ENCODE measurements around the gene PLEKHA7. TPM values are rescaled to one million over a fixed set of nuclear protein-coding genes. Genes with fewer than 3 reads are reported as not detected.

Gene PLEKHA7
- total RNA-seq, 1 donor from 2014 or later = 0.78 TPM

DNA sequence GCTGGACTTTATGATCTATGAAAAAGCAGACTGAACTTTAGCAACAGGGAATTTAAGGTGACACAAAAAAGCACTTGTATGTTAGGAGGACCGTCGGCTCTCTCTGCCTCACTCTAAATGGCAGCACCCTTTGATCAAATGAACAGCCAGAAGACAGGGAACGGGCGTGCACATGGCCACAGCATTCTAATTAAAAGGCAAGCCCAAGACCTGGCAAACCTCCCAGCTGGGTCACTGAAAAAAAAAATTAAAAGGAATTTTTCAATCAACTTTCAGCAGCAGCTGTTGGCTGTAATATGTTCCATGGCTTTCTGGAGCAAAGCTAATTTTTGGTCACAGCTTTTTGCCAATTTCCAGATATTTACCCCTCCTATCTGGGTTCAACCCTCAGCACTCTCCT, 159.2 kb downstream of the PLEKHA7 start:
- DNase-seq (ENCODE audit: low read depth) = no peak

DNA sequence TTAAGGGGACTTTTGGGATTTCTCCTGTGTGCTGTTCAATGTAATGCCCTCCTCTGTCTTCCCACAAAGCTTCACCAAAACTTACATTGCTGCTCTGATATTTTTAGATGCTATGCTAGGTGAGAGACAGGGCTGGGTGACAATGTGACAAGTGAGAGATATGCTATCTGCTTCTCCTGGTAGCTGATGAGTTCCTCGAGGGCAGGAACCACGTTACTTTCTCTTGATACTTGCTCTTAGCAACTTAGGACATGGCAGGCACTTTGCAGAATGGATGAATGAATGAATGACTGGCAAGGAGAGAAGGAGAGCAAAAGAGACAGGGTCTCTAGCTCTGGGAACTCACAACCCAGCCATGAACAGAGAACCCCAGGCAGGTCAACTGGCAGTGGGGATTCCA, 160.4 kb downstream of the PLEKHA7 start:
- no peak for DNase-seq (ENCODE audit: low read depth)

DNA sequence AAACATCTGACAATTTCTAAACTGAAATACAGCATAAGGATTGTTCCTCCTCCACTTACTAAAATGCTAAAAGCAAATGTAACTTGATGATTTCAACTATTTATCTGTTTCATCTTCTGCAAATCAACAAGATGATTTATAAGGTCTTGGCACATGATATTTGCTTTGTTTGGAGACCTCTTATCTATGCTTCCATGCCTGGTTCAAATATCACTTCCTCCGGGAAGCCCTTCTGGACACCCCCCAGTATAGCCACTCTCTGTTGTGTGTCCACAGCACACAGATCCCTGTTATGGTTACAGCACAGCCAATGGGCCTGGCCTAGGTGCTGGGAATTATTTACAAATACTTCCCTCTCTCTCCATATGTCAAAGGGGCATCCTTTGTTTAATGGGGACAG, 160.9 kb downstream of the PLEKHA7 start:
- no peak for DNase-seq (ENCODE audit: low read depth)

DNA sequence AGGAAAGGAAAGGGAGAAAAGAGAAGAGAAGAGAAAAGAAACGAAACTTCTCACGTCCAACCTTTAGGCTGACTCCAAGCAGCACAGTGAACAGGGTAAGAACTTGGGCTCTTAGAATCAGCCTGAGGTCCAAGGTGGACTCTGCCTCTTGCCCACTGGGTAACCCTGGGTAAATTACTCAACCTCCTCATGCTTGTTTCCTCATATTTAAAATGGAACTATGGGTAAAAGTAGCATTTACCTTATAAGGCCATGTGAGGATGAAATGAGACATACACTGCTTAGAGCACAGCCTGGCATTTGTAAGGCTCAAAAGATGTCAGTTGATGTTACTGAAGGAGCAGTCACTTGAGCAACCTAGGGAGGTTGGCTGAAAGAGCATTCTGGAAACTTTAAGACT, 167.9 kb downstream of the PLEKHA7 start:
- DNase-seq (ENCODE audit: low read depth) = no peak

DNA sequence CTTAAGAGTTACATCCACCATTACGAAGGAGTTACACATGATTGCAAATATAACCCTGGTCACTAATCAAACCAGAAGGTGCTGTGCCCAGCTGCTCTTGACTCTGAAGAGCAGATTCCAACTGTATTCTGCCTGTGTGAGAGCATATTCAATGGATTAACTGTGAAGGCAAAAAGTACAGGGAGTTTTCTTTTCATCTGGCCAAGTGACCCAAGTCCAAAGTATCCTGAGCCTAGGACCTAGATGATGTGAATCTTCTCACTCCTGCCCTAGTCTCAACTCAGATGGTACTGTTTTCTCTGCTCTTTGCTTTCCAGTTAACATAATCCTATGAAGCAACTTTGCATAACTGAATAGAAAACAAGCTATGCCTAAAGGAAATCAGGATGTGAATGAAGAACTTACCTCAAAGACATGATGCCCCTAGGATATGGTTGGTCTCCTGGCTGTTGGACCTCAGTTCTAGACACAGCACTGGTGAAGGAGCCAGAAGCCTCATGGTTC, 169.9 kb downstream of the PLEKHA7 start:
- no peak for DNase-seq (ENCODE audit: low read depth)

DNA sequence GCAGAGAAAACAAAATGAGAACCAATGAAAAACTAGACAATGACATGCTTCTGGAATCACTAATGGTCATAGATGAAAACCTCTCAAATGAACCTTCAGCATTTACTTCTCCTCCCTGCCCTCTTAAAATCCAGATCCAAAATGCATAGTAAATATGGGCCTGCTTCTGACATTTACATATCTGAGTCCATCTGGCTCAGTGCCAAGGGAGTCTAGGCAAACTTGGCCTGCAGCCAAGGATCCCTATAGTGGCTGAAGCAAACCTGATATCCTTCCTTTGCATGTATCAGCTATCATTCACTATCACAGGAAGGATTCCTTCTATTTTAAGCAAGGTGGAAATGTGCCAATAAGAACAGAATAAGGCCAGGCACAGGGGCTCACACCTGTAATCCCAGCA, 170.9 kb downstream of the PLEKHA7 start:
- no peak for DNase-seq (ENCODE audit: low read depth)

DNA sequence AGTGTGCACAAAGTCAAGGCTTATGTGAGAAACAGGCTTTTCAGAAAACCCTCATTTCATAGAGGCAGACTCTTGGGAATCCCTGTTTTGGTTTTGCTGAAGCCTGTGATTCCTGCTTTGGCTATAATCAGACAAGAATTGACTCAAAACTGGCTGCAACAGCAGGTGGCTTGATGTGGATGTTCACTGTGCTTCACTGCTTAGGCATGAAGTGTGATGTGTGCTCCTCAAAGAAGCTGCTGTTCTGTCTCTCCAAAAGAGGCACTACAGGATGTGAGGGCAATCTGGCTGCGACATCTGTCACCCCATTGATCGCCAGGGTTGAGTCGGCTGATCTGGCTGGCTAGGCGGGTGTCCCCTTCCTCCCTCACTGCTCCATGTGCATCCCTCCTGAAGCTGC, 172.2 kb downstream of the PLEKHA7 start:
- DNase-seq (ENCODE audit: low read depth) = no peak

DNA sequence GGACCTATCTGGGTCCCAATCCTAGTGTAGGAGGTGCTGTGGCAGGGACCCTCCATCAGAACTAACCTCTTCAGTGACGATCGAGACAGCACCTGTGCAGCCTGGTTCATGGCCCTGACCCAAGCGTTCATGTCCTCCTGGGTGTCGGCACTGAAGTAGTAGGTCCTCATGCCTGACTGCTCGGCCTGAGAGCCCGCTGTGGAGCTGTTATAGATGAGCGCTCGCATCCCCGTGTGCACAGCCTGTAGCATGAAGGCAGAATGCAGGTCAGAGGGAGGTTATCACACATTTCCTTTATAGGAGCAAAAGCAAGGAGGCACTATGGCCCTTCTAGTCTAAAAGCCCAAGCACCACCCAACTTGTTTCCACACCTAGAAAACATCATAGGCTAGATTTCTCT, 172.7 kb downstream of the PLEKHA7 start:
- DNase-seq (ENCODE audit: low read depth) = no peak

DNA sequence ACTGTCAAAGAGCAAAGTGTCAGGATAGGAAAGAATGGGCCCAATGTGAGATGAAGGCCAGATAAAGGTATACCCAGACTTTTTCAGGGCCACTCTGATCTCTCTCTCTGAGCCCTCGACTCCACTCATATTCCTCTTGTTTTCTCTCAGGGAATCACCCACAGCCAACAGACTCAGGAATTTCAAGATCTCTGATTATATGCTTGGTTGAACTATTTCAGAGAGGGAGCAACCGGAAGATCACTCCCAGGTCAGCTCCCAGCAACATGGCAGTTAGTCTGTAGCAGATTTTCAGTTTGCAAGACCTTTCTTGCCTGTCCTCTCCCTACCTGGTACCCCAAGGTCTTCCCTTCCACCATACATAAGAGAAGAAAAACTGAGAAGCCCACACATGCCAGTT, 173.3 kb downstream of the PLEKHA7 start:
- DNase-seq (ENCODE audit: low read depth) = no peak

DNA sequence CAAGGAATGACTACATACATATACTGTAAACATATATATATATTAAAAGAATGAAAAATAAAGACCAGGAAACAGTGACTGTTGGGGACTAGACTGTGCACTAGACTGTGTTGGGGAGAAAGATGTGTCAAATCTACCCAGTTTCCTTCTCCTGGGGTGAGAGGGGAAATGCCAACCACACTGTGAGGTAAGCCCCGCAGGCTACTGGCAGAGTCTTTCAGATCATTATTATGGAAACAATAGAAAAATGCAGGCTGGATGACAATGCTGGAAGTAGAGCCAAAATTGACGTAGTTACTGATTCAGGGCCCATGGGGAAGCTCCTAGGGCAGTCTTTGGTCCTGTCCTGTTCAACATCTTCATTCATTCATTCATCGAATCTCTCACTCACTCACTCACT, 174.4 kb downstream of the PLEKHA7 start:
- no peak for DNase-seq (ENCODE audit: low read depth)

DNA sequence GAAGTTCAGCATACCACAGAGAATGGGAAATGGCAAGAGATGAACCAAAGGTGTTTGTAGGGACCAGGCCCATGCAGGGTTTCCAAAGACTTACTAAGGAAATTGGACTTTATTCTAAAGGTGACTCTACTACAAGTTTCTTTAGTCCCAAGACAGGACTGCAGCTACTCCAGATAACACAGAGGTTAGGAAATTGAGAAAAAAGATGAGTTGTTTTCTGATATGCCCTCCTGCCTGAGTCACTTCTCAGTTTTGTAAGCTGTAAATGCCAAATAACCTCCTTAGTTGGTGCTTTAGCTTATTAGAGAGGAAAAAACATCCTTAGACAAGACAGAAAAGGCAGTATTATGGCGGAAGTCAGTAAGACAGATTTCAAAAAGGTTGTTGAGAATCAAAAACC, 179.8 kb downstream of the PLEKHA7 start:
- no peak for DNase-seq (ENCODE audit: low read depth)

DNA sequence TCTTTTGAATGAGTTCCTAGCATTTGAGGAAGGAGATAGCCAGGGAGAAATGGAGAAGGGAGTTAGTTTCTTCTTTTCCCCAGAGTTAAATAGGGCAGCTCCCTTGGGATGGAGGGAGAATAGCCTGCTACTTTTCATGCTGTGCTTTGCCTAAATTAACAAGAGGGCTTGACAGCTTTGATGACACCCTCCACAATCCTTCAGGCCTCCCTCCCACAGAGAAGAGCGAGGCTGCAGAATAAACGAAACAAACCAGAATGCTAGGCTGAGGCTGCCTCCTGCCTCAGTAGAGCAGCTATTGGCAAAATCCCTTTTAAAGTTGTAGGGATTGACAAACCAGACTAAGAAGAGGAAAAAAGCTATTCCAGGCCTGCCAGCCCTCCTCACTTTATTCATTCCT, 181.2 kb downstream of the PLEKHA7 start:
- DNase-seq (ENCODE audit: low read depth) = no peak

DNA sequence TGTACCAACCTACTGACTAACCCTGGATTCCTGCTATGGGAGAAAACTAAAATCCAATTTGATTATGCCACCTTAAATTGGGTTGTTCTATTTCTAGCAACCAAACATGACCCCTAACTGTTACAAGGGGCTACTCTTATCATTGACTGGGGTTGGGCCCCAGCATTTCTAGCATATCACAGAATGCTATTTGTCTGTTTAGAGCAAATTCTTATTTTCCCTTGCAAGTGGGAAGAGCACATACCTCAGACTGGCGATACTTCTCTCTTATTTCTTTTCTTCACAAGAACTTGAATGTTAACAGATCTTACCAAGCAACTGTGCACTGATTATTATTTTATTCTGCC, 182.0 kb downstream of the PLEKHA7 start:
- DNase-seq (ENCODE audit: low read depth) = no peak

DNA sequence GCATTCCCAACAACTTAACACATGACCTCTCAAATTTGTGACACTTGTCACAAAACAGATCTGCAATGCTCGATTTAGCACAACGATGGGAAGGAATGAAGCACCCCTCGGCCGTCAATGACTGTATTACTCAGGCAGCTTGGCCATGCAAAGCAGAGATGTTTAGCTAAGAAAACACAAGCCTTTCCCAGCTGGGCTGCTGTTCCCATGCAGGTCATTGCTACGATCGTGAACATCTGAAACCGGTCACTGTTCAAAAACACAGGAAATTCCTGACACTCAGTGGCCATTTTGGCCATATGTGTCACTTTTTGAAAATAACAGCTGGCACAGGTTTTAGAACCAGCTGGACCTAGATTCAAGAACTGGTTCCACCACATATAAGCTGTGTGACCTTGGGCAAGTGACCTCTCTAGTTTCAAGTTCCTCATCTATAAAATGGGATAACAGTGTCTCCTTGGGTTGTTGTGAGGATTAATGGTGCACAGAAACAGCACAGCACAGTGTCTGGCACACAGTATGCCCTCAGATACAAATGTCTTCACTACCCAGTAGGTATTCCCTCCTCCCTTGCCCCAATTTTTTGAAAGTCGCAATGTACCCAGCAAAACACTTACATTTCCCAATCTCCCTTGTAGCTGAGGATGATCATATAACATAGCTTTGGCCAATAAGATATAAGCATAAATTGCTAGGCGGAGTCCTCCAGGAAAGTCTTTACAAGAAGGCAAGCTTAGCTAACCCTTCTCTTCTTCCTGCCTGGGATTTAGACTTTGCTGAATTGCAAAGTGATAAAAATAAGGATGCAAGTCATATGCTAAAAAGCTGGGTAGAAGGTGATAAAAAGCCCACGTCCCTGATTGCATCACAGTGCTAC, 182.7 kb downstream of the PLEKHA7 start:
- DNase-seq (ENCODE audit: low read depth) = no peak

DNA sequence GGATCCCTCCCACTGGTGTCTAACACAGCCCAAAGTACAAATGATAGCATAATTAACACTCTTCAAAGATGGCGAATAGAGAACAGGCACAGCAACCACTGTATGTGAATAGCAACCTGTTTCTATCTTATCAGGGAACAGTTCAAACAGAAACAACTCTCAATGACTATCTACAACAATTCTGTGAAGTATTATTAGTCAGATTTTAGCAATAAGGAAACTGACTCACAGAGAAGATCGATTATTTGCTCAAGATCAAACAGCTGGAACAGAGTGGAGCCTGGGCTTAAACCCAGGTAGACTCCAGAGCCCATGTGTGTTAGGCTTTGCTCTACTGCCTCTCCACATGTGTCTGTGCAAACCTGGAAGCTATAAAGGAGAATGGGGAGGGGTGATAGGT, 187.1 kb downstream of the PLEKHA7 start:
- no peak for DNase-seq (ENCODE audit: low read depth)

DNA sequence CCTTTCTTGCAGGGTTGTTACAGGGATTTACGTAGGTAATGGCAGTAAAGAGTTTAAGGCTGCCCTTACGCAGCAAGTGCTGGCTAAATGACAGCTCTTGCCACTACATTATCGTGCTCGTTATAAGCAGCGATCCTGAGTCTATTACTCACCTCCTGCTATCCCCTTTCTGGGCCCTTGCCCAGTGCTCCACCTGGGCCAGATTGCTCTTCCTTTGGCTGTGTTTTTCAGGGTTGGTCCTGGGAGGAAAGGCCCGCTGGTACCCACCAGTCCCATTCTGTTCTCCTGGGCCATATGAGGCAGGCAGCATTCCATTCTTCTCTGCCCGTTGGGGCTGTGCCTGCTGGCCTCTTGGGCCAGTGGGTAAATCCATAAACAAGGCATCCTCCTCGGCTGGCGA, 188.2 kb downstream of the PLEKHA7 start:
- DNase-seq (ENCODE audit: low read depth) = no peak

DNA sequence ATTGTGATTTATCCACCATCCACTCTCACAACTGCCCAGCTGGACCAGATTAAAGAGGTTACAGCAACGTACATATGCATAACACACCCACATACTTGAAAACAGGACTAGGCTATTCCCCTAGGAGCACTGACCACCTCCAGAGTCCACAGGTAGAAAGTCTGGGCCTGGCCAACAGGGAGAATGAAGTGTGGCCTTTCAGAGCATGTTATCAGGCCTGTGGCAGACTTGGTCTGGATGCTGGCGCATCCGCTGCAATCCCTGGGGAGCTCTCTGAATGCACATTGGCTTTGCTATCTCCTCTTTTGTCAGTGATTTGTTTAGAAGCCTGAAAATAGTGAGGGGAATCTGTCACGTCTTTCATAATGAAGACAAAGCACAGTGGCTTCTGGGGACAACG, 189.1 kb downstream of the PLEKHA7 start:
- no peak for DNase-seq (ENCODE audit: low read depth)

DNA sequence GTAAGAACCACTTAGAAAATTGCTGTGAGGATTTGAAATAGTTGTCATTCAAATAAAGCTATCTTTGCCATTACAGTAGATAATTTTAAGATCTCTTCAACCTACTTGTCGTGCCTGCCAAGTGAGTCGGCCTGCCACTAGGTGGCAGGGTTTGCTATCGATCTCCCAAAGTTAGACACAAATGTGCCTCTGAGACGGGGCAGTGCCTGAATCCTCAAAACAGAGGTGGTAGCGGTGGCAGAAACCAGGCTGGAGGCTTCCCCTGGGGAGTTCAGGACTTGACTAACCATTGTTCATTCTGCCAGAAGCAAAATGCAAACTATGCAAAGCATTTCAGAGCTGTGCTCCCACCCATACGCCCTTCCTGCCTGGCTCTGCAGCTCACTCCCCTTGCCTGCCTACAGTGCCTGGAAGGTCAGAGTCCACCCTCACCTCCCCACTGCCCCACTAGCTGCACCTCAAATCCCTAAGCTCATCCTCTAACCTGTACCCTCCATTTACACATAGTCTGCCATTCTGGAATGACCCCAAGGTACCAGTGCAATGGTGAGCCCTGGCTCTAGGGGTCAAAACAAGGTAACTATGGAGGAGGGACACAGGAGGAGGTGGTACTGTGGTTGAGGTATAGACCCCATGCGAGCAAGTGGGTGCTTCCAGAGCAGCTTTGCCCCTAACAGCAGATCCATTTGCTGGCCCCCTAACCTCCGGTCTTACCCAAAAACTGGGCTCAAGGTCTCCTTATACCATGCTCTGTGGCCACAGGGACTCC, 193.7 kb downstream of the PLEKHA7 start:
- peak; percentile 71 for DNase-seq (ENCODE audit: low read depth)

DNA sequence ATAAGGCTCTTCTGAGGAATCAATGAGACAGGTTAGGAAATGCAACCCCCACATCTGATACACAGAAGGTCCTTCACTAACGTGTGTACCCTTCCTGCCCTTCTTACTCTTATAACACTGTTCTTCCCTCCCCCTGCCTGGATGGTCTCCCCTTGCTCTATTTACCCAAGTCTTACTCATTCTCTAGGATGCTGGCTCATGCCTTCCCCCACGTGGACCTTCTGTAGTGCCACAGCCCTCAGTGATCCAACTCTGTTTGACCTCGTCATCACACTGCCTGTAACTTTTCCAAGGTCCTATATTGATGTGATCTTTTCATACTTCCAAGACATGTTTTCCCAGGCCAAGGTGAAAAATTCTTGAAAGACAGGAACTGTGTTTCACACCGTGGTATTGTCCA, 195.9 kb downstream of the PLEKHA7 start:
- no peak for DNase-seq (ENCODE audit: low read depth)

DNA sequence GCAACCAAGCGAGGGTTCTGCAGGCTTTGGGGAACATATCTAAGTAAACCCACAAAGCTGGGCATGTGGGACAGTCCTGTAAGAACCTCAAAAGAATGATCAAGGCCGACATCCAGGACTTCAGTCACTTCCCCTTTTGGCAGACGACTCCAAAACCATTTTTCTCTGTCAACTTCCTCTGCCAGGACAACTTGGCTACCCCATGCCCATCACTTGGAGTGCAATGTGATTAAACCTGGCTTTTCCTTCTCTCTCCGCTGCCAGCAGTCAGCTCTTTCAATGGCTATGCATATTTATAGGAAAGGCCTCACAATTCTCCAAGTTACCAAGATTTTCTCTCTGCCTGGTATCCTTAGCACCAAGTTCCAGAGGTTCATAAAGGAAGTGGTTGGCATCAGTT, 196.9 kb downstream of the PLEKHA7 start:
- no peak for DNase-seq (ENCODE audit: low read depth)

DNA sequence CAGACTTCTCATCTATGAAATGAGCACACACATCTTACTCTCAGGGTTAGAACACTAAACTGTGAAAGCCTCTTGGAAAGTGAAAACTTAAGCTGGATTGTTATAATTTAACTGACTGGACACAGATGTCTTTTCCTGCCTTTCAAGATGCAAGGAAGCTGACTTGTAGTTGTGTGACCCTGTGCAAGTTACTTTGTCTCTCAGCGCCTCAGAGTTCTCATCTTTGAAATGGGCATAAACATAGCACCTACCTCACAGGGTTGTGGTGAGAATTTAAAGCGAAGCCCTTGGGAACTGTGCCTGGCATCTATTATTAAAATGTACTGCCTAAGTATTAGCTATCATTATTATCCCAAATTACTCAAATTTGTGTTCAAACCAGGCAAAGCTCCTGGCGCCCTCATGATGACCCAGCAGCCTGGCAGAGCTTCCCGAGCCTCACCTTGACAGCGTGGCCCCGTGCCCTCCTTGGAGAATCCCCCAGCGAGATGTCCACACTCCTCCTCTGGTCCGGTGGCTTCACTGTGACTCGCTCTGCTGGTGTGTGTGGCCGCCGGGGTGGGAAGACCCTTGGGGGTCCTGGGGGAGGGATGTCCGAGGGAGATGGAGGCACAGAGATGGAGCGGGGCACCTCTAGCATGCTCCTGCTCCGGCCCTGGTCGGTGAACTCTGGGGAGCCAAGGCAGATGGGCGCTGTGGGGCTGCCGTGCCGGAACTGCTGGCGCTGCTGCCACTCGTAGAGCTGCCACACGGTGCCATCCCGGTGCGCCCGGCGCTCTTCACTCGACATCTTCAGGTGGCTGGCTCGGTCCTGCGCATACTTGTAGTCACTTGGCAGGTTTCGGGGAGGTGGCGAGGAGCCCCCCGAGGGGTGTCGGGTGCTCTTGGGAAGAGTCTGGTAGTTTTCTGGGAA, 197.6 kb downstream of the PLEKHA7 start:
- DNase-seq (ENCODE audit: low read depth) = no peak
